Measurements from ENCODE around the gene NPTN.
"Not testable (repeated sequence)": the region's sequence is repeated elsewhere in the genome, so short reads cannot be mapped to it uniquely, and the experiment has no call there.

Gene NPTN

GRCh38 chr15:73654659-73655058 lies 21.5 kb upstream of the NPTN start:
- ATAC-seq (ENCODE audit: low read depth) = no peak
- Histone ChIP-seq H3K4me3 (ENCODE audit: severe bottlenecking) (no peak overlapping the region), H3K27ac (ENCODE audit: poor library complexity, severe bottlenecking) (no peak overlapping the region)

DNA sequence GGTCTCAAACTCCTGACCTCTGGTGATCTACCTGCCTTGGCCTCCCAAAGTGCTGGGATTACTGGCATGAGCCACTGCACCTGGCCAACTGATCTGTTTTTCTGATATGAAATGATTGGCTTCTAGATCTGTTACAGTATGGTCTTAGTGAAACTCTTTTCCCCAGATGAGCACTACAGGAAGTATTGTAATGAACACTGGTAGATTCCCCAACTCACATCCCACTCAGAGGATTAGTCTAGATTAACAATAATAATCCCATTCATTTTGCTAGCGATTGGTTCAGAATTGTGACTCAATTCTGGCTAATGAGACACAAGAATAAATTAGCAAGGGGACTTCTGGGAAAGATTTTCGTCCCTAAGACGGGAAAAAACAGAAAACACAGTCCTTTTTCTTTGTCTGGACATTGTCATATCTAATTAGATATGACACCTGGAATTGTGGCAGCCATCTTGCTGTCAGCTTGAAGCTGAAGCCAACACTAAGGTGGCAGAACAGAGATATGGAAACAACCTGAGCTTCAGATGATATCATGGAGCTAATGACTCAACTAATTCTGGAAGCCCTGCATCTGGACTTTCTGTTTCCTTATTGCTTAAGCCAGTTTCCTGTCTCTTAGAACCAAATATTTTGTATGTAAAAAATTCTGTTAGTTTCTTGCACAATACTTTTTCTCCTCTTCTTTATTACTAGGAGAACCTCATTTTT lies 17.4 kb upstream of the NPTN start:
- Histone ChIP-seq H3K4me1 (ENCODE audit: insufficient read depth, poor library complexity, severe bottlenecking) (peaks cover 17% of the 10 kb centered on the region), H3K4me3 (ENCODE audit: severe bottlenecking) (no peak overlapping the region), H3K27me3 (ENCODE audit: insufficient read depth, poor library complexity, severe bottlenecking) (no peaks in the 10 kb centered on the region), H3K27ac (ENCODE audit: poor library complexity, severe bottlenecking) (peak overlapping the region; percentile 21), H3K36me3 (ENCODE audit: low read depth) (no peaks in the 10 kb centered on the region), H3K9me3 (ENCODE audit: severe bottlenecking) (no peaks in the 10 kb centered on the region)
- no peak for TF ChIP-seq CTCF (IDR thresholded peaks at IDR 0.05; ENCODE audit: poor library complexity, severe bottlenecking)
- no peak for DNase-seq (ENCODE audit: low spot score)
- ATAC-seq (ENCODE audit: low read depth) = peak; percentile 66

More at GRCh38 chr15:73654659-73655058, 21.5 kb upstream of the NPTN start:
- no peaks in the 10 kb centered on the region for H3K9me3 ChIP-seq (ENCODE audit: severe bottlenecking)
- no peaks in the 10 kb centered on the region for H3K27me3 ChIP-seq (ENCODE audit: insufficient read depth, poor library complexity, severe bottlenecking)
- no peak for TF ChIP-seq CTCF (IDR thresholded peaks at IDR 0.05; ENCODE audit: poor library complexity, severe bottlenecking)
- no peaks in the 10 kb centered on the region for H3K36me3 ChIP-seq (ENCODE audit: low read depth)
- DNase-seq (ENCODE audit: low spot score) = no peak
- no peaks in the 10 kb centered on the region for H3K4me1 ChIP-seq (ENCODE audit: insufficient read depth, poor library complexity, severe bottlenecking)

- peaks cover 17% of the 10 kb centered on the region for H3K4me1 ChIP-seq (ENCODE audit: insufficient read depth, poor library complexity, severe bottlenecking)
- H3K27me3 ChIP-seq (ENCODE audit: insufficient read depth, poor library complexity, severe bottlenecking) = no peaks in the 10 kb centered on the region
- no peaks in the 10 kb centered on the region for H3K36me3 ChIP-seq (ENCODE audit: low read depth)
- ATAC-seq (ENCODE audit: low read depth) (no peak), DNase-seq (ENCODE audit: low spot score) (no peak)
- H3K9me3 ChIP-seq (ENCODE audit: severe bottlenecking) = no peaks in the 10 kb centered on the region
- no peak overlapping the region for H3K4me3 ChIP-seq (ENCODE audit: severe bottlenecking)
- H3K27ac ChIP-seq (ENCODE audit: poor library complexity, severe bottlenecking) = peak overlapping the region; percentile 76
- no peak for TF ChIP-seq CTCF (IDR thresholded peaks at IDR 0.05; ENCODE audit: poor library complexity, severe bottlenecking)
These were observed 14.8 kb upstream of the NPTN start for GRCh38 chr15:73648014-73648295.

GRCh38 chr15:73647259-73648013 lies 14.2 kb upstream of the NPTN start:
- ATAC-seq (ENCODE audit: low read depth) (peak; percentile 89), DNase-seq (ENCODE audit: low spot score) (peak; percentile 82)
- H3K36me3 ChIP-seq (ENCODE audit: low read depth) = no peaks in the 10 kb centered on the region
- no peak overlapping the region for H3K4me3 ChIP-seq (ENCODE audit: severe bottlenecking)
- TF ChIP-seq CTCF (IDR thresholded peaks at IDR 0.05; ENCODE audit: poor library complexity, severe bottlenecking) = no peak
- no peaks in the 10 kb centered on the region for H3K9me3 ChIP-seq (ENCODE audit: severe bottlenecking)
- peak overlapping the region; percentile 76 for H3K27ac ChIP-seq (ENCODE audit: poor library complexity, severe bottlenecking)
- H3K27me3 ChIP-seq (ENCODE audit: insufficient read depth, poor library complexity, severe bottlenecking) = no peaks in the 10 kb centered on the region
- peaks cover 17% of the 10 kb centered on the region for H3K4me1 ChIP-seq (ENCODE audit: insufficient read depth, poor library complexity, severe bottlenecking)

DNA sequence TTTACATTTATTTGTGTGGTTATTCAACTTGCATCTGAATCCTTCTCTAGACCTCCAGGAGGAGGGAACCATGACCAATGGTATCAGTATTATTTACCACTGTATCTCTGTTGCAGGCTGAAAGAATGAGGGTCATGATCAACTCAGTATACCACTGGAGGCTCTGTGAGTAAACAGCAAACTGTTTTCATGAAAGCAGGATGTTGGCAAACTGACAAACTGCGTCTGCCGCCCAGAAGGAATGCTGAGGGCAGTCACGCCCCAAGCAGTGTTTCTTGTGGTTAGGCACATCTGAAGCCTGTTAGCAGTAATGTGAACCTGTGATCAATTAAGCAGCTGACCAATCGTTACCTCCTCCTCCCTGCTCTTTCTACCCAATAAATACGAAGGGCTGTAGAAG lies 6.3 kb upstream of the NPTN start:
- H3K9me3 ChIP-seq (ENCODE audit: severe bottlenecking); H3K4me3 ChIP-seq (ENCODE audit: severe bottlenecking); H3K36me3 ChIP-seq (ENCODE audit: low read depth); ATAC-seq (ENCODE audit: low read depth); H3K27ac ChIP-seq (ENCODE audit: poor library complexity, severe bottlenecking); DNase-seq (ENCODE audit: low spot score); H3K27me3 ChIP-seq (ENCODE audit: insufficient read depth, poor library complexity, severe bottlenecking): not testable (repeated sequence)
- peaks cover 18% of the 10 kb centered on the region for H3K4me1 ChIP-seq (ENCODE audit: insufficient read depth, poor library complexity, severe bottlenecking)
